IMR-90 (cell line): ENCODE measurements around the gene GRAMD2B.

Experiments
- BHLHE40 ChIP-seq: fragments of 150-350 bp; IDR thresholded peaks from 2 replicates; pipeline ENCODE4 v1.6.1; 2016; ENCODE audit warnings: mild to moderate bottlenecking, low read depth, low read length
- CEBPB ChIP-seq: IDR thresholded peaks from 2 replicates; pipeline ENCODE4 v1.6.1; 2012; ENCODE audit warnings: low read depth, low read length, improper control_type of control experiment
- CTCF ChIP-seq: conservative IDR thresholded peaks from 2 replicates; pipeline ENCODE4 v1.5.1; 2012; ENCODE audit warnings: mild to moderate bottlenecking, low read depth, low read length, improper control_type of control experiment
- MAFK ChIP-seq: IDR thresholded peaks from 2 replicates; pipeline ENCODE4 v1.6.1; 2012; ENCODE audit warnings: low read depth, low read length, improper control_type of control experiment
- MAZ ChIP-seq: IDR thresholded peaks from 2 replicates; pipeline ENCODE4 v1.6.1; 2012; ENCODE audit warnings: low read depth, mild to moderate bottlenecking, low read length, improper control_type of control experiment, moderate library complexity, borderline replicate concordance
- POLR2A ChIP-seq: IDR thresholded peaks from 2 replicates; pipeline ENCODE4 v1.6.1; 2012; ENCODE audit warnings: mild to moderate bottlenecking, low read depth, low read length
- RAD21 ChIP-seq: IDR thresholded peaks from 2 replicates; pipeline ENCODE4 v1.6.1; 2012; ENCODE audit warnings: low read length, improper control_type of control experiment
- SMC3 ChIP-seq: fragments of 150-350 bp; IDR thresholded peaks from 2 replicates; pipeline ENCODE4 v1.6.1; 2016; ENCODE audit warnings: low read depth, mild to moderate bottlenecking, antibody characterized with exemption, low read length, moderate library complexity

- TF ChIP-seq CEBPB, result no peak
- no peak for TF ChIP-seq CTCF
- TF ChIP-seq RAD21, result no peak
- no peak for TF ChIP-seq POLR2A
- no peak for TF ChIP-seq MAFK
- no peak for TF ChIP-seq SMC3
- no peak for TF ChIP-seq BHLHE40
- no peak for TF ChIP-seq MAZ
Observed at GRCh38 chr5:126462239-126463014, 39.2 kb downstream of the GRAMD2B start.
